RWPE1 (cell line): ENCODE data around the gene TRIM46.
"Not testable (repeated sequence)": the region's sequence is repeated elsewhere in the genome, so short reads cannot be mapped to it uniquely, and the experiment has no call there.

Source experiments
- CTCF ChIA-PET: fragments of 350-600 bp; sonication (Branson Sonifier 250); formaldehyde crosslinking; extraction: SDS; loops from one replicate; lab custom pipeline; 2021; lab: Yijun Ruan, JAX
- POLR2A ChIA-PET: fragments of 400-600 bp; formaldehyde crosslinking; extraction: SDS; loops from one replicate; lab custom pipeline; 2020; ENCODE audit warnings: antibody characterized with exemption; ENCODE audit not compliant: low non-redundant PET; lab: Yijun Ruan, JAX
- DNase-seq: peaks from one replicate; pipeline ENCODE4 v3.0.0; 2012; ENCODE audit warnings: low spot score
- H3K27ac ChIP-seq: fragments of 450-650 bp; 2 replicates; pipeline ENCODE4 v1.5.1; 2017
- CTCF ChIP-seq: fragments of 450-650 bp; conservative IDR thresholded peaks from 2 replicates; pipeline ENCODE4 v1.5.1; 2017; ENCODE audit warnings: low read depth, mild to moderate bottlenecking

The TRIM46 gene

GRCh38 chr1:155184835-155185782 lies 11.5 kb downstream of the TRIM46 start:
- TF ChIP-seq CTCF: no peak
- DNase-seq: no peak
- H3K27ac ChIP-seq: peak overlapping the region; percentile 64
- CTCF ChIA-PET: interaction anchor here (2.3 kb wide), 1 partner anchor 9 kb away, joined by 15 read pairs; no protein-coding TSS in a partner anchor
- POLR2A ChIA-PET: no interaction called here

GRCh38 chr1:155185783-155186066 lies 12.1 kb downstream of the TRIM46 start:
- DNase-seq: no peak
- TF ChIP-seq CTCF: no peak
- CTCF ChIA-PET: interaction anchor here (2.3 kb wide), 1 partner anchor 8 kb away, joined by 15 read pairs; no protein-coding TSS in a partner anchor
- peak overlapping the region; percentile 64 for H3K27ac ChIP-seq
- POLR2A ChIA-PET: no interaction called here

GRCh38 chr1:155186067-155186793 lies 12.6 kb downstream of the TRIM46 start:
- ChIA-PET CTCF (interaction anchor here (0.8 to 1.1 kb wide), 2 partner anchors 9 to 983 kb away, joined by 4 read pairs; no protein-coding TSS in a partner anchor), POLR2A (no interaction called here)
- no peak for DNase-seq
- H3K27ac ChIP-seq: peak overlapping the region; percentile 64
- no peak for TF ChIP-seq CTCF

- POLR2A ChIA-PET: no interaction called here
- H3K27ac ChIP-seq: peak overlapping the region; percentile 64
- DNase-seq: no peak
- CTCF ChIA-PET: interaction anchor here (0.6 to 1.1 kb wide), 3 partner anchors 10 to 984 kb away, joined by 4 to 7 read pairs (median 4); no protein-coding TSS in a partner anchor
- TF ChIP-seq CTCF: no peak
Measured at GRCh38 chr1:155186794-155187455, 13.3 kb downstream of the TRIM46 start.

- DNase-seq: no peak
- H3K27ac ChIP-seq: peak overlapping the region; percentile 64; the same call in 1 of the 2 replicates
- ChIA-PET CTCF (interaction anchor here (0.6 kb wide), 1 partner anchor 19 kb away, joined by 7 read pairs; no protein-coding TSS in a partner anchor), POLR2A (no interaction called here)
- no peak for TF ChIP-seq CTCF
Measured at GRCh38 chr1:155187456-155187891, 13.8 kb downstream of the TRIM46 start.

GRCh38 chr1:155188268-155188667 lies 14.6 kb downstream of the TRIM46 start:
- POLR2A ChIA-PET: no interaction called here
- H3K27ac ChIP-seq: peak overlapping the region; percentile 64; the same call in 1 of the 2 replicates
- DNase-seq: no peak
- CTCF ChIA-PET: no interaction called here
- TF ChIP-seq CTCF: no peak

GRCh38 chr1:155189926-155190325 lies 16.3 kb downstream of the TRIM46 start:
- DNase-seq, H3K27ac ChIP-seq, CTCF ChIA-PET, POLR2A ChIA-PET: not testable (repeated sequence)
